Stimulated activated CD4-positive, alpha-beta T cell treated with anti-CD3 and anti-CD28 coated beads, TNF-alpha, amount 100 ng/mL, for 24 hours (primary cell): Measurements from ENCODE around the gene ZNF628.
A peak's percentile ranks its signal among the peaks of the same experiment; 100 is the strongest.

ENCODE experiments used
- DNase-seq, 3 experiments: peaks; one replicate each; pipeline ENCODE4 v3.0.0-alpha.2; 2020; ENCODE audit warnings: low read depth in 3 of 3

ZNF628 gene

DNA sequence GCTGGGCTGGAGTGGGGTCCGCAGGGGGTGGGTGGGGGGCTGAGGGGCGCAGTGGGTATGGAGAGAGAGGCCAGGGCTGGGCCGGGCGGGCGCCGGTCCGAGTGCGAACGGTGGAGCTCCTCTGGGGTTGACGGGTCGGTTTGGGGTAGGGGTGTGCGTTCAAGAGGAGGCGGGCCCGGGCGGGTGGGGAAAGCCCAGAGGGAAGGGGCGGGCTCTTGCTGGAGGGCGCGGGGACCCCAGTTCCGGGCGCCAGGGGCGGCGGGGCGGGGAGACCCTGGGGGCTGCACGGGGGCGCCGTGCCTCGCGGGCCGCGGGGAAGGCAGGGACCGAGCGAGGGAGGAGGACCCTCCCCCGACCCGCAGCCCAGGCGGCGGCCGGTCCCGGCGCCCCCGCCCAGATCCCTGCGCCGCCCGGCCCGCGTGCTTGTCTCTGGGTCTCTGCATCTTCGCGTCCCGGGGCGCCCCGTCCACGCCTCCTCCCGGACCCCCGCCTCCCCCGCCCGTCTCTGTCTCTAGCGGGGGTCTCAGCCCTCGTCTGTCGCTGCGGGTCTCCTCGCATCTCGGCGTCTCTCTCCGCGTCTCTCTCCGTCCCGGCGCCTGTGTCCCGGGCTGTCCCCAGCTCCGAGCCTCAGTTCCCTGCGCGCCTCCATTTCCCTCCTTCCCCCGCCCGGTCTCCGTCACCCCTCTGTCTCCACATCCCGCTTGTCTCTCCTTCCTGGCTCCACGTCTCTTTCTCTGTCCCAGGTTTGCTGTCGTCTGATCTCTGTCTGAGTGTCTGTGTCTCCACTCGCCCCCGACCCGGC lies 25.1 kb upstream of the ZNF628 start:
- no peak for DNase-seq

DNA sequence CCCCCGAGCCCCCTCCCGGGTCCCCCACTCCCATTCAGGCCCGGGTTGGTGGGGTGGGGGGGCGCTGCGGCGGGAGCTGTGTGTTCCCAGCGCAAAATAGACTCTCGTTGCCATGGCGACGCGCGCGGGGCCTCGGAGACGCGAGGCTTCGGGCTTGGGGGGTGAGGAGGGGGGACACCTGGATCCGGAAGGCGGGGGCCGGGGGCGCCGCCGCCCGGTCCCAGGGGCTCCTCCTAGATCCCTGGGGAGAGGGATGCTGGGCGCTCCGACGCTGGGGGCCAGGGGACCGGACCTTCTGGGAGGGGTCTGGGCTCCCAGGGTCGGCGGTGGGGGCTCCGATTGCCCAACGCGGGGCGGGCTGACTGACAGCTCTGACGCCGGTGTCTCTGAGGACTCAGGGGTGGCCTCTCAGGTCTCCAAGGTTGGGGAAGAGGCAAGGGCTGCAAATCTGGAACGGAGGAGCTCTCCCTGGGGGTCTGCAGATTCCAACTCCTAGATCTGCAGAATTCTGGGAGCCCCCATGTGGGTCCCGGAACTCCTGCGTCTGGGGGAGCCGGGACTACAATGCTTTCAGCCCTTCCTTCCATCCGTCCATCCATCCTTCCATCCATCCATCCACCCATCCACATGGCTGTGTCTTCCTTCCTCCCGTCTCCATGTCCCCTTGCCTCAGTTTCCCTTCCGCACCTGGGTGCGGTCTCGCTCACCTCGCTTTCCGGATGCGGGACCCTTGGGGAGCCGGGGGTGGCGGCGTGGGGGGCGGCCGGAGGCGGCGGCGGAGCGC lies 24.3 kb upstream of the ZNF628 start:
- no peak for DNase-seq

DNA sequence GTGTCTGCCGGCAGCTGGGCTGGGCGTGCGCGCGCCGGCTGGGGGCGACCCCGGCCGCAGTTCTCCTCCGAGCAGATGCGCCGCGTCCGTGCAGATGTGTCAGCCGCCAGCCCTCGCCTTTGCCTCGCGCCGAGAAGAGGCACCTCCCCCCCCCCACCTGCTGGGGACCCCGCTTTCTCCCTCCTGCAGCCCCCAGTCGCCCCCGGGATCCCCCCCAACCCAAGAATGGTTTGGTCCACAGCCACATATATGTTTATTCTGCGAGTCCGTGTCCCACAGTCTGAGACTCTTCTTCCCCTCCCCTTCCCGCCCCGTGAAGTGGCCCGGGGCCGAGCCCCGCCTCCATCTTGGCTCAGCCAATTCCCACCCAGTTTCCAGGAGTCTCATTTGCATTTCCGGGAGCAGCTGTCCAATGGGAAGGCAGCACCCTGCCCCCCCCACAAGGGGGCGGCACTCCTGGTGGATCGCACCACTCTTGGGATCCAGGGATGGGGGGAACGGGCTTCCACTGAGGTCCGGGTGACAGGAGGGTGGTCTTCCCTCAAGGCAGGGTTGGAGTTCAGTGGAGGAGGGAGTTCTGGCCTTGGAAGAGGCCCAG lies 23.6 kb upstream of the ZNF628 start:
- DNase-seq, result peak in 1 of 3 experiments; percentile 38

DNA sequence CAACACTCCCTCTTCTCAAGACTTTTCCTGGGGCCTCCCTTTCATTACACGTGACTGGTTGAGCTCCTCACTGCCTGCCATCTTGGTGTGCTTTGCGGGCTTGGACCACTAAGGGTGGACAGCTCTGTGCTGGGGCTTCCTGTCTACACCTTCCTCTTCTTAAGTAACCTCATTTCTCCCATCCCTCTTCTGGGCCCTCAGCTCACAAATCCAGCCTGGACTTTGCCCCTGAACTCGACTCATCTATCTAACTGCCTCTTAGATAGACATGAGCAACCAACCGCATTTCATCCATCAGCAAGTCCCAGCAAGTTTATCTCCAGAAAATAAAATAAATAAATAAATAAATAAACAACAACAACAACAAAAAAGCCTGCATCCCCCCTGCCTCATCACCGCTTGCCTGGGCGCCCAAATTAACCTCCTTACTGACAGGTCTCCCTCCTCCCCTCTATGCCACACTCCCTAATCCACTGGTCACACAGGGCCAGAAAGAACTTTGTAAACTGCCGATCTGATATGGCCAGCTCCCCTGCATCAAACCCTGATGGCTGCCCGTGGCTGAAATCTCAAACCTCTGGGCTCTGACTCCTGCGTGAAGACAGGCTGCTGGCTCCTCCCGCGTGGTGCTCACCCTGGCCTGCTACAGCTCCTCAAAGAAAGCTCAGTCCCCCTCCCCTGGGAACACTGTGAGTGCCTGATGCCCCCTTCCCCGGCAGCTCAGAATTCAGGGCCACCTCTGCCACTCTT lies 22.7 kb upstream of the ZNF628 start:
- DNase-seq, result no peak

DNA sequence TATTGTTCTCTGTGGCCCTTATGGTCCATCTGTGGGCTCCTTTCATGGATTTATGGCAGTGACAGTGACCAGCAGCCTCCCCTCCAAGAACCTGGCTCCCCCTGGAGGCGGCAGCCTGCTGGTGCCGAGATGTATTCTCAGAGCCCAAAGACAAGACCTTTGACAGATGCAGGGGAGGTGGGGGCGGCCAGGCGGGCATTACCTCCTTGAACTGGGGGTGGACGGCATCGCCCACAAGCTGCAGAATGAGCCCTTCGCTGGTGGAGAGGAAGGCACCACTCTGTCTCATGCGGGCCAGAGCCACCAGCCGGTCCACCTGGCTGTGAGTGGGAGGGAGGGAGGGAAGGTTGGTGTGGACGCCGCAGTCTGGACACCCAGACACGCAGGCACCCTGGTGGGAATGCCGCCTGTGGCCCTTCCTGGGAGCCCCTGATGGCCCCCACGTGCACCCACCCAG lies 21.6 kb upstream of the ZNF628 start:
- peak in 1 of 3 experiments; percentile 49 for DNase-seq

DNA sequence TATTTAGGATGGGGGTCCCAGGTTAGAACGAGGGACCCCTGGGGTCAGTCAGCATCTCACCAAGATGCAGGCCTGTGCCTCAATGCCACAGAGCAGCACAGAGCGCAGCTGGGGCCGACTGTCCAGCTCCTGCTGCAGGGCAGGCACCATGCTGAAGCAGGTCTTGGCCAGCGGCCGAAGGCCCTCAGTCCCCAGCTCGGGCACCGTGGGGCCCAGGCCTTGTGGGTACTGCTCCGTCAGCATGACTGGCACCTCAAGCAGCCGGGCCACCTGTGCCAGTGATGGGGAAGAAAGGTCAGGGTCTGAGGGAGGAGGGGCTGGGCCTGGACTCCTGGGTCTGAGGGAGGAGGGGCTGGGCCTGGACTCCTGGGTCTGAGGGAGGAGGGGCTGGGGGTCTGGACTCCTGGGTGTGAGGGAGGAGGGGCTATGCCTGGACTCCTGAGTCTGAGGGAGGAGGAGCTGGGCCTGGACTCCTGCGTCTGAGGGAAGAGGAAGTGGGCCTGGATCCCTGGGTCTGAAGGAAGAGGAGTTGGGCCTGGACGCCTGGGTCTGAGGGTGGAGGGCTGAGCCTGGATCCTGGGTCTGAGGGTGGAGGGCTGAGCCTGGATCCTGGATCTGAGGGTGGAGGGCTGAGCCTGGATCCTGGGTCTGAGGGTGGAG lies 20.7 kb upstream of the ZNF628 start:
- DNase-seq, result no peak

DNA sequence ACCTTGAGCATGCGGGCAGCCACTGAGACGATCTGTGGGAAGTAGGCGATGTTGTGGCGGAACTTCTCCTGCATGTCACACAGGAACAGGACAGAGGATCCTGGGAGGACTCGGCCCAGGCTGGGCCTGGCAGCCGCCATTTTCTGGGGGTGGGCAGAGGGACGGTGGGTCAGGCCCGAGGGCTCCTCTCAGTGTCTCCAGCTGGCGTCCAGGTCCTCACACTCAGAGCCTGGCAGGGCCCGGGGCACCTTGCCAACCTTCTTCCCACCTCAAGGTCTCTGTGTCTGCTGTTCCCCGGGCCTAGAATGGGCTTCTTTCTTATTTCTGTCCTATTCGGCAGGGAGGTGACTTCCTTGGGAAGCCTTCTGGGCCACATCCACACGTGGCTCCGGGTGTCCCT lies 20.1 kb upstream of the ZNF628 start:
- DNase-seq, result no peak

DNA sequence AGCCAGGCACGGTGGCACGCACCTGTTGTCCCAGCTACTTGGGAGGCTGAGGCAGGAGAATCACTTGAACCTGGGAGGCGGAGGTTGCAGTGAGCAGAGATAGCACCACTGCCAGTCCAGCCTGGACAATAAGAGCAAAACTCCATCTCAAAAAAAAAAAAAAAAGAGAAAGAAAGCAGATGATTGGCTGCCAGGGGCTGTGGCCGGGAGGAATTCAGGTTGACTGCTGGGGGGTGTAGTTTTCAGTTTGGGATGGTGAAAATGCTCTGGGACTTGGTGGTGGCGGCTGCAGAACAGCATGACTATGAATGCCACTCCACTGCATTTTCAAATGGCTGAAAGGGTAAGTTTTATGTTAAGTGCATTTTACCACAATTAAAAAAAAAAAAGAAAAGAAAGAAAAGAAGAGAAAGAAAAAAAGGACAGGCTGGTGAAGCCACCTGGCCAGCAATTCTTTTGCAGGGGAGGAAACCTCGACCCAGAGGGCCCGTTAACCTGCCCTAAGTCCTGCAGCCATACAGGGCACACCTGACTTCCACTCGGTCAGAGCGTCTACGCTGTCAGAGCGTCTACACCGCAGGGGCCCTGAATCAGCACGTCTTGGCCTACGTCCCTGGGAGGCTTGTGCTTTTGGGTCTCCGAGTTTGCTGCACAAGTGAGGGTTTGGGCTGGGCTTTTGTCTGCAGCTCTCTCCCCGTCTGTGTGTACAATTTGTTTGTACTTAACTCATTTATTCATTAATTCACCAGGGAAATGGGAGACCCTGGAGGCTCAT lies 18.5 kb upstream of the ZNF628 start:
- DNase-seq, result no peak

DNA sequence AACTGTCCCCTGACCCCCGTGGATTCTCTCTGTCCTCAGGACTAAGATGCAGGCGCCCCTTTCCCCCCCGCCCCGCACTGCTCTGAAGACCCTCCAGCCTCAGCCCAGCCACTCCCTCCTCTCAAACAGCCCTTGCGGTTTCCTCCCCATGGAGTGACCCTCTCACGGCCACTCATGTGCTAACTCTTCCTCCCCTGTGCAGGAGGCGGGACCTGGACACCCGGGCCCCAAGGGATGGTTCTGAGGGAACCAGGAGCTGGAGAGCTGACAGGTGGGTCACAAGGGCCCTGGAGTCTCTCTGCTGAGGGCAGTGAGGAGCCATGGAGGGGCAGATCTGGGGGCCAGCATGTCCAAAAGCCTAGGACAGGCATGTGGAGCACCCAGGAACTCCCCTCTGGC lies 16.9 kb upstream of the ZNF628 start:
- no peak for DNase-seq

DNA sequence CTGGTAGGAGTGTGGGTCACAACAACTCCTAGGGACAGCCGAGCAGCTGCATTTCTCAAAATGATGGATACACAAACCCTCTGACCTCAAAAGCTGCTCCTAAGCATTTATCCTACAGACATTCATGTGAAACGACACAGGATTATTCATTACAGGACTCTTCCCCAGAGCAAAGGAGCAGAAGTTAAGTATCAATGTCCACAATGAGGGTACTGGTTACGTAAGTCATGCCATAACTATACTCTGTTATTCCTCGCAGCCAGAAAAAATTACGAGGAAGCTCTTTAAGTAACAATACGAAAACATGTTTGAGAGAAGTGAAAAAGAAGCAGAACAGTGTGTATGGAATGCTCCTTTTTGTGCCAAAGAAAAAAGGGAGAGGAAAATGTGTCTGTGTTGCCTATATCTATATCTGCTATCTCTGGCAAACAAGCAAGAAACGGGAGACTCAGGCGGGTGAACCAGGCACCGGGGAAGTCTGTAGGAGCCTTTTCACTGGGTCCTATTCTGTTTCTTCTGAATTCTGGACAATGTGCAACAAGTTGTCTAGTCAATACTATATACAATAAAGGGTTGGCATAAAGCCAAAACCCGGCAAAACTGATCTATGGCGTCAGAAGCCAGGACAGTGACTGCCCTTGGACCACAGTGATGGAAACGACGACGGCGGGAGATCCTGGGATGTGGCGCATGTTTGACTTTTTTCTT lies 16.3 kb upstream of the ZNF628 start:
- no peak for DNase-seq

DNA sequence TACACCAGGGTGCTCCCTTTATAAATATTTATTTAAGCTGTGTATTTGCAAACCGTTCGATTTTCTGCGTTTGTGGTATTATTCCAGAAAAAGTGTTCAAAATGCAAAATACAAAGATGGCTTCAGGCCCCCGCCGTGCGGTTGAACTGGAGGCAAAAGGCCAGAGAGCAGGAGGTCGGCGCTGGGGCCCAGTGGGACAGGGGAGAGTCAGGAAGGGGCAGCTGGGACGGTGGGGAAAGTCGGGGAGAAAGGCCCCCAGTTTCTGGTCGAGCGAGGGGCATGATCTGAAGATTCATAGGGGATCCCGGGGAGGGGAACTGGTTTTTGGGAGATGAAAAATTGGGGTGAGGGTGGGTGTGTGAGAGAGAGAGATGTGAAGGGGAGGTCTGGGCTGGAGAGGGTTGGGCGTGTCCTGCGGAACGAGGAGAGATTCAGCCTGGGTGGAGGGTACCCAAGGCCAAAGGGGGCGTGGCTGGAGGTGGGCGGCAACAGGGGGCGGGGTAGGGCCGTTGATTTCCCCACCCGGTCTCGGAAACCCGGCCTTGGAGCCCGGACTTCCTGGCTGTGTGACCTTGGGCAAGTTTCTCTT lies 15.7 kb upstream of the ZNF628 start:
- peak in 1 of 3 experiments; percentile 53 for DNase-seq

DNA sequence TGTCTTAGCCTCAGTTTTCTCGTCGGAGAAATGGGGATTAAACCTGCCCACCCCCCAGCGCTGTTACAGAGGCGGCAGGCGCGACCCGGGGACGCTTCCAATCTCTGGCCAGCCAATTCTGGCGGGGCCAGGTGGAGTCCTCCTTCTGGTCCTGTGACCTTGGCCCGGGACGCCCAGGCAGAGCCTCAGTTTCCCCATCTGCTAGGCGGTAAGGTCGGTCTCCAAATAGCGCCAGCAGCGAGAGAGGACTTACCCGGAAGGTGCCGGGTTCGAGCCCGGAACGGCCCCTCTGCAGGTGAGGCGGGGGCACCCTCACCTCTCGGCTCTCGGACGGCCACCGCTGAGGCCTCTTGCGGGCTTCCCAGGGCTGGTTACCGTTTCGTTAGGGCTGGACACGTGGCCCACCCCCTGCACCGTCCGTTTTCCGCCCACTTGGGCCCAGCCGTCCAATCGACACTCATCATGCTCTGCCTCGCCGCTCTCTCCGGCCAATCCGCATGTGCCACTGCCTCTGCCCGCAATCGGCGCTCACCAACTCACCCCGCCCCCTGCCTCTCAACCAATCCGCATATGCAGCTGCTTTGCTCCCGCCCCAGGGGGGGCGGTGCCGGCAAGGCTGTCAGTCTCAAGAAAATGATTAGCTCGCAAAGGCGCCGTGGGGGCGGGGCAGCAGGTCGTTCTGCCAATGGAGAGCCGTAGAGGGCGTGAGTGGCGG lies 15.0 kb upstream of the ZNF628 start, which contains the start of gene ISOC2:
TSS of gene ISOC2 (minus strand) at position 384 of the 715 bp plus-strand sequence. CDS start 5,156 bp downstream, outside the sequence.
- peak; percentile 100 for DNase-seq

DNA sequence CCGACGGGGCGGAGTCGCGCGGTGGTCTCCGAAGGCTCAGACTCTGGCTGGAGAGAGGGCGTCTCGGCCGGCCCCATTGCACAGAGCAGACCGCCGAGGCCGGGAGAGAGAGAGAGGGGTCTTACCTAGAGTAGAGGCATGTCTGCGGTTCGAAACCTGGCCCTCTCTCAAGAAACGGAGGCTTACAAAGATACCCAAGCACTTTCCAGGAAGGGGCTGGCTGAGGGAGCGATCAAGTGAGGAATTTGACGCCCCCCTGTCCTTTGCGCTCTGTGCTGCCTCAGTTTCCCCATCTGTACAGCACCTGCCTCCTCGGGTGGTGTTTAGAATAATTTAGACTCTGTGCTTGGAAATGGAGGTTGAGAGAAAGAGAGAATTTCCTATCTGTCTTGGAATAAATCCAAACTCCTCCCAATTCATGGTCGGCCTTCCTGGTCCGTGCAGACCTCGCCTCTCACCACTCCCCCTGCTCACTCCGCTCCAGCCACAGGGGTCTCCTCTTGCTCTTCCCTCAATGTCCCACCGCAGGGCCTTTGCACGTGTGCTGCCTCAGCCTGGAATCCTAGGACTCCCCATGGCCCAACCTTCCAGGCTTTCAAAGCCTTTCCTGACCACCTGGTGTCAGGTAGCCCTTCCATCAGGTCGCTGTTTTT lies 14.3 kb upstream of the ZNF628 start:
- no peak for DNase-seq

DNA sequence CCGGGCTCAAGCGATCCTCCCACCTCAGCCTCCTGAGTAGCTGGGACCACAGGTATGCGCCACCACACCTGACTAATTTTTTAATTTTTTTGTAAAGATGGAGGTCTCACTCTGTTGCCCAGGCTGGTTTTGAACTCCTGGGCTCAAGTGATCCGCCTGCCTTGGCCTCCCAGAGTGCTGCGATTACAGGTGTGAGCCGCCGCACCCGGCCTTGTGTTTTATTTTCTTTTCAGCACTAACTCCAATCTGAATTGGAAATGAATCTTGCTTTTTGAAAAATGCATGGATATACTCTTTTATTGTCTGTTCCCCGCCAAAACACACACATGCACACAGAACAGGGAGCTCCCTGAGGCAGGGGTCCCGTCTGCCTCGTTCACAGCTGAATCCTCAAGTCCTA lies 13.7 kb upstream of the ZNF628 start:
- DNase-seq, result no peak

DNA sequence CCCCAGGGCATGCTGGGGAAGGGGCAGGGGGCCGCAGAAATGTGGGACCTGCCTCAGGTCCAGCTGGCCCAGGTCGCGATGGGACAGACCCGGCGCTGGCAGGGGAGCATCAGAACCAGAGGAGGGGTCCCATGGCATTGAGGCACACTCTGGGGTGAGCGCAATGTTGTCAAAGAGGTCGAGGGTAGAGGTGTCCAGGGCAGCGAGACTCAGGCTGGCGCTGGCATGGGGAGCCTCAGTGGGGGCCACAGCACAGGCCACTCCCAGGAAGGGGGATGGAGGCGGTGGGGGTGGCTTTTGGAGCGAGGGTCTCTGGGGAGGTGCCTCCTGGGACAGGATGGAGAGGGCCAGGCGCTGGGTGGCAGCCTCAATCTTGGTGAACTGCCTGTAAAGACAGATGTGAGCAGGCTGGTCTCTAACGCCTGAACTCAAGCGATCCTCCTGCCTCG lies 12.8 kb upstream of the ZNF628 start:
- no peak for DNase-seq

DNA sequence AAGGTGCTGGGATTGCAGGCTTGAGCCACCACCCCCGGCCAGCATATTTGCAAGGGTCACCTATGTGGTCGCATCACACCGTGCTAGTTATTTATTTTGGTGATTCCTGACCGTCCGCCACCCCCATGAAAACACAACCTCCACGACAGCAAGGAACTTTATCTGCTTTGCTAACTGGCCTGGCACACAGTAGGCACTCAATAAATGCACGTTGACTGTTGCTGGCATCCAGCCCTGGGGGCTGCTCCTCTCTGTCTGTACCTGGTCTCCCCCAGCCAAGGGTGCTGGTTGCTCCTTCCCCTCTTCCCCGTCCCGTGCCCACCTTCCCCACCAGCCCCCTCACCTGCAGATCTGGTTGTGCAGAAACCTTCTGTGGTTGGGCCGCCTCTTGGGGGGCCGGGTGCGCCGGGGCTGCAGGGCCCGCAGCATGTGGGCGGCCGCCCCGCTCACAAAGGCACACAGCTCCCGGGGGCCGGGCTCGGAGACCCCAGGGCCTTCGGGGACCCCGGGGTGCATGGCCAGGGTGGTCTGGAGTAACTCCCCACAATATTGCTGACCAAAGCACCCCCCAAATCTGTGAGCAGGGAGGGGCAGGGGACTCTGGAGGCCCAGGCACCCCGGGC lies 12.3 kb upstream of the ZNF628 start:
- no peak for DNase-seq

DNA sequence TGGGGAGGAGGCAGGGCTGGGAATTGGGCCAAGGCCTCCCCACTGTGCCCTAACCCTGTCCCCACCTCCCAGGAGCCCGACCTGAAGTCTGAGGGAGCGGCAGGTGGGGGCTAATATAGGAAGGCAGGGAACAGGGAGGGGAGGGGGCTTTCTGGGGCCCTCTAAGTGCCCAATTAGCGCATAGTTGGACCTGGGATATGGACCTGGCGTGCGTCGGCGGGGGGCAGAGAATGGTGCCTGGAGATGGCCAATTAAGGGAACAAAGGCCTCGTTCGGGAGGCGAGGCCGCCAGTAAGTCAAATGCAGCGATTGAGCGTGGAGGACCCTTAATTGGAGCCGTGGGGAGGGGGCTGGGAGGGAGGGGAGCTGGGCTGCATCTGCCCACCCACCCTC lies 11.8 kb upstream of the ZNF628 start, which contains the start of gene C19orf85:
TSS of gene C19orf85 (minus strand) at position 90 of the 393 bp plus-strand sequence. CDS start 197 bp downstream, outside the sequence.
- DNase-seq, result no peak
